ENCODE measurements around the gene BICRA. TPM values are rescaled to one million over a fixed set of nuclear protein-coding genes. Genes with fewer than 3 reads are reported as not detected.
A peak's percentile ranks its signal among the peaks of the same experiment; 100 is the strongest.

Gene BICRA
- total RNA-seq, 1 donor from 2014 or later: 5.2 TPM

DNA sequence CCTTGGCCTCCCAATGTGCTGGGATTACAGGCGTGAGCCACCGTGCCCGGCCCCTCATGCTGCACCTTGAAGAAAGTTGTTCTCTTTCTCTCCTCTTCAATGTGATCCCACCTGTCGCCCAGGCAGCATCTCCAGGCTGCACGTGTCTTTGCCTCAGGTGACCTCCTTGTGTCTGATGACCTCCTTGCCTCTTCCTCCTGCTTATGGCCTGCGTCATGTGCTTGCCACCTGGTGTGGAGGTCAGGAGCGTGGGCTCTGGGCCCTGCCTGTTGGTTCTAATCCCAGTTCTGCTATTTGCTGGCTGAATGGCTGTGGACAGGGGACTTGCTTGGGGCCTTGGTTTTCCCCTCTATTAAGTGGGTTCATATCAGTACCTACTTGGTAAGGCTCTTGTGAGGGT, 6.3 kb downstream of the BICRA start:
- intact Hi-C loops (cut with DNase I): no loop called here
- TF ChIP-seq, protein P1, sequence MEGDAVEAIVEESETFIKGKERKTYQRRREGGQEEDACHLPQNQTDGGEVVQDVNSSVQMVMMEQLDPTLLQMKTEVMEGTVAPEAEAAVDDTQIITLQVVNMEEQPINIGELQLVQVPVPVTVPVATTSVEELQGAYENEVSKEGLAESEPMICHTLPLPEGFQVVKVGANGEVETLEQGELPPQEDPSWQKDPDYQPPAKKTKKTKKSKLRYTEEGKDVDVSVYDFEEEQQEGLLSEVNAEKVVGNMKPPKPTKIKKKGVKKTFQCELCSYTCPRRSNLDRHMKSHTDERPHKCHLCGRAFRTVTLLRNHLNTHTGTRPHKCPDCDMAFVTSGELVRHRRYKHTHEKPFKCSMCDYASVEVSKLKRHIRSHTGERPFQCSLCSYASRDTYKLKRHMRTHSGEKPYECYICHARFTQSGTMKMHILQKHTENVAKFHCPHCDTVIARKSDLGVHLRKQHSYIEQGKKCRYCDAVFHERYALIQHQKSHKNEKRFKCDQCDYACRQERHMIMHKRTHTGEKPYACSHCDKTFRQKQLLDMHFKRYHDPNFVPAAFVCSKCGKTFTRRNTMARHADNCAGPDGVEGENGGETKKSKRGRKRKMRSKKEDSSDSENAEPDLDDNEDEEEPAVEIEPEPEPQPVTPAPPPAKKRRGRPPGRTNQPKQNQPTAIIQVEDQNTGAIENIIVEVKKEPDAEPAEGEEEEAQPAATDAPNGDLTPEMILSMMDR (IDR thresholded peaks at IDR 0.05): no peak
- TF ChIP-seq POLR2AphosphoS5 (IDR thresholded peaks at IDR 0.05; ENCODE audit: insufficient read depth in 1 of 2, low read depth in 1 of 2) (no peak), POLR2A (IDR thresholded peaks at IDR 0.05) (no peak)
- H3K27me3 ChIP-seq: no peaks in the 10 kb centered on the region
- DNase-seq (ENCODE audit: extremely low spot score in 2 of 2): no peak
- no peak overlapping the region for H3K4me3 ChIP-seq
- no peak overlapping the region for H3K27ac ChIP-seq
- H3K9me3 ChIP-seq: no peaks in the 10 kb centered on the region
- peaks cover 73% of the 10 kb centered on the region for H3K4me1 ChIP-seq
- no peaks in the 10 kb centered on the region for H3K36me3 ChIP-seq

DNA sequence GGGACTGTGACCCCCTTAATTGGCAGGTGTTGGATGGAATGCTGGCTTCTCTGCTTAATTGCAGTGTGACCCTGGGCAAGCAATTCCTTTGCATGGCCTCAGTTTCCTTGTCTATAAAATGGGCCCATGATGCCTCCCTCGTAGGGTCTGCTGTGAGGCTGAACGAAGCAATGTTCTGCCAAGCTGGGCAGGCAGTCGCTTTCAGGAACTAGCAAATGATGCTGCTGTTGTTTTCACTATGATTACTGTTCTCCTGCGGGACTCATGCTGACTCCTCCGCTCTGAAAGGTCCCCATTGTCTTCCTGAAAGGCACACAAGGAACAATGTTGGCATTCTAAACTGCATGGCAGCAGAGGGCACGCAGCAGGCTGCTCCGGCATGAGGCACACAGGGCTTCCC, 6.8 kb downstream of the BICRA start:
- intact Hi-C loops (cut with DNase I): no loop called here
- TF ChIP-seq, protein P1 (IDR thresholded peaks at IDR 0.05): no peak
- TF ChIP-seq POLR2AphosphoS5 (IDR thresholded peaks at IDR 0.05; ENCODE audit: insufficient read depth in 1 of 2, low read depth in 1 of 2) (no peak), POLR2A (IDR thresholded peaks at IDR 0.05) (no peak)
- no peaks in the 10 kb centered on the region for H3K36me3 ChIP-seq
- H3K4me3 ChIP-seq: no peak overlapping the region
- no peak for DNase-seq (ENCODE audit: extremely low spot score in 2 of 2)
- H3K27ac ChIP-seq: no peak overlapping the region
- H3K4me1 ChIP-seq: peaks cover 69% of the 10 kb centered on the region
- no peaks in the 10 kb centered on the region for H3K27me3 ChIP-seq
- no peaks in the 10 kb centered on the region for H3K9me3 ChIP-seq

DNA sequence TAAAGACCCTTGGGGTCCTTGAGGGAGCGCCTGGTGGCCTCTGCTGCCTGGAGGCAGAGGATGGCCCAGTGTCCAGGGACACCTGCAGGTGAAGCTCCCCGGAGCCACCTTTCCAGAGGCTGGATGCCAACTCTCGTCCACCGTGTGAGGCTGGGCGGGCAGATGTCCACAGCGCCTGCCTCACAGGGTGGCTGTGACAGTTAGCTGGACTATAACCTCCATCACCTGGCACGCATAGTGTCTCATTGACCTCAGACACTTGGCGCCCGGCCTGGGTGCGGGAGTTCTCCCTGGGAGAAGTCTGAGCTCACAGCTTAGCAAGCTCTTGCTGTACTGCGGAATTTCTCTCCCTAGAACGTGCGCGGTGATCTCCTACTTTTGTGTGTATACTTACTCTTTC, 9.8 kb downstream of the BICRA start:
- Histone ChIP-seq H3K36me3 (no peaks in the 10 kb centered on the region), H3K27ac (no peak overlapping the region), H3K4me3 (no peak overlapping the region), H3K27me3 (no peaks in the 10 kb centered on the region), H3K4me1 (peaks cover 50% of the 10 kb centered on the region), H3K9me3 (no peaks in the 10 kb centered on the region)
- TF ChIP-seq POLR2A (IDR thresholded peaks at IDR 0.05) (no peak), POLR2AphosphoS5 (IDR thresholded peaks at IDR 0.05; ENCODE audit: insufficient read depth in 1 of 2, low read depth in 1 of 2) (peak in 1 of 2 donors; percentile 32)
- no peak for DNase-seq (ENCODE audit: extremely low spot score in 2 of 2)
- intact Hi-C loops (cut with DNase I): no loop called here

DNA sequence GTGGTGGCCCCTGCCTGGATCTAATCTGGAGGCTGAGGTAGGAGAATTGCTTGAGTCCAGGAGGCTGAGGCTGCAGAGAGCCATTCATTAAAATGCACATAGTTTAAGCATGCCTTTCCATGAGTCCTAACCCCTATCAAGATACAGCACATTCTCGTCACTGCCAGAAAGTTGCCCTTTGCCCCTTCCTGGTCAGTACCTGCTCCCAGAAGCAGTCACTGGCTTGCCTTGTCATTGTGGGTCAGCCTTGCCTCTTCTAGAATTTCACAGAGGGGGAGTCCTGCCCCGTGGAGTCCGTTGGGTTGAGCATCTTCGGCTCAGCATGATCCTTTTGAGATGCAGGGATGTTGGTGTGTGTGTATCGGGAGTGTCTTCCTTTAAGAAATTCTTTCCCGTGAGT, 10.8 kb downstream of the BICRA start:
- Histone ChIP-seq H3K27me3 (no peaks in the 10 kb centered on the region), H3K27ac (no peak overlapping the region), H3K36me3 (no peaks in the 10 kb centered on the region), H3K9me3 (no peaks in the 10 kb centered on the region), H3K4me3 (no peak overlapping the region), H3K4me1 (peaks cover 53% of the 10 kb centered on the region)
- TF ChIP-seq POLR2A (IDR thresholded peaks at IDR 0.05): no peak
- no peak for TF ChIP-seq POLR2AphosphoS5 (IDR thresholded peaks at IDR 0.05; ENCODE audit: insufficient read depth in 1 of 2, low read depth in 1 of 2)
- TF ChIP-seq, protein P1 (IDR thresholded peaks at IDR 0.05): no peak
- intact Hi-C loops (cut with DNase I): no loop called here
- DNase-seq (ENCODE audit: extremely low spot score in 2 of 2): no peak

DNA sequence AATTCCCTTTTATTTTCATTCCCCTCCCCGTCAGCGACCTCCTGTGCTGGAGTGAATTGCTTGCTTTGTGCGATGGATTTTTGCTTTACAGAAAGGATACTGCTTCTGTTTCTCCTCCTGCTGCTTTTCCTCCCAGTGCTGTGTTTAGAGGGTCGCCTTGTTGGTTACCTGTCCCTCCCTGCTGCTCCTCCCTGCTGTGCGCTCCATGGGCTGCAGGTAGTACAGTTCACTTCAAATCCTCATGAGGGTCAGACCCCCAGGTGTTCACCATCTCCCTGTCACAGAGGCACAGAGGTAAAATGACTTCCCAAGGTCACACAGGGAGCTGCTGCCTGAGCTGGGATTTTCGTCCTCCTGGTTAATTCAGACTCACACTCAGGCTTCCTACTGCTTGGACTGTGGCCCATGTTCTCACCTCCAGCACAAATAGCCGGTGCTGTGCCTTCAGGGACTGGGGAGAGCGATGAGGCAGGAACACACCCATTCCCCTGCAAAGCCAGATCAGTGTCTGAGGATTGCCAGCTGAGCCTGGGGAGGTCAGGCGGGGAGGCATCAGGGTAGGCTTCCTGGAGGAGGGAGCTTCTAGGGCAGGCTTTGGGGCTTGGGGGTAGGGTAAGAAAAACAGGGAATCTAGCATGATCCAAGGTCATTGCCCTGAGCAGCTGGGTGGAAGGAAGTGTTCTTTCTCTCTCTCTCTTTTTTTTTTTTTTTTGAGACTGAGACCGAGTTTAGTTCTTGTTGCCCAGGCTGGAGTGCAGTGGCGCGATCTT, 14.4 kb downstream of the BICRA start:
- intact Hi-C loops (cut with DNase I): no loop called here
- DNase-seq (ENCODE audit: extremely low spot score in 2 of 2): no peak
- H3K36me3 ChIP-seq: no peaks in the 10 kb centered on the region
- no peak for TF ChIP-seq POLR2A (IDR thresholded peaks at IDR 0.05)
- TF ChIP-seq, protein P1 (IDR thresholded peaks at IDR 0.05): no peak
- no peak for TF ChIP-seq POLR2AphosphoS5 (IDR thresholded peaks at IDR 0.05; ENCODE audit: insufficient read depth in 1 of 2, low read depth in 1 of 2)
- H3K9me3 ChIP-seq: no peaks in the 10 kb centered on the region
- no peak overlapping the region for H3K4me3 ChIP-seq
- H3K4me1 ChIP-seq: peaks cover 62% of the 10 kb centered on the region
- H3K27ac ChIP-seq: no peak overlapping the region
- no peaks in the 10 kb centered on the region for H3K27me3 ChIP-seq

All from vagina (tissue), 2 donors.